A673 (cell line): ENCODE results near the gene GXYLT2. TPM values are rescaled to one million over a fixed set of nuclear protein-coding genes. Genes with fewer than 3 reads are reported as not detected.

Experiments used
- BruUV-seq: library from RNA; stranded (reverse); fragments of 400-500 nt; replicated peaks from 2 replicates; lab custom pipeline; 2021; lab: Mats Ljungman, UMichigan
- CTCF ChIA-PET: fragments of 300-600 bp; sonication (Branson Sonifier 250); formaldehyde crosslinking; loops from one replicate; lab custom pipeline; 2022; ENCODE audit warnings: antibody characterized with exemption; lab: Charles Lee
- POLR2A ChIA-PET: fragments of 300-600 bp; sonication (Branson Sonifier 250); formaldehyde crosslinking; loops from one replicate; lab custom pipeline; 2022; ENCODE audit warnings: antibody characterized with exemption; ENCODE audit not compliant: low non-redundant PET; lab: Charles Lee
- DNase-seq: peaks from one replicate; pipeline ENCODE4 v3.0.0-alpha.2; 2015; ENCODE audit warnings: low spot score
- H3K27ac ChIP-seq: fragments of 200-600 bp; sonication (generic); 2 replicates; pipeline ENCODE4 v1.5.1; 2016; ENCODE audit warnings: mixed run types, low read depth, mild to moderate bottlenecking, mixed read lengths, antibody characterized with exemption, low read length; ENCODE audit not compliant: poor library complexity, severe bottlenecking
- H3K27me3 ChIP-seq: fragments of 200-600 bp; sonication (generic); replicated peaks from 2 replicates; pipeline ENCODE4 v1.6.1; 2017; ENCODE audit warnings: mixed run types, low read depth, mild to moderate bottlenecking, mixed read lengths, antibody characterized with exemption, low read length; ENCODE audit not compliant: insufficient read depth, poor library complexity
- H3K36me3 ChIP-seq: fragments of 200-600 bp; sonication (generic); 2 replicates; pipeline ENCODE4 v1.6.1; 2016; ENCODE audit warnings: mixed run types, mild to moderate bottlenecking, mixed read lengths, antibody characterized with exemption, low read length; ENCODE audit not compliant: insufficient read depth, poor library complexity, severe bottlenecking
- H3K4me1 ChIP-seq: fragments of 200-600 bp; sonication (generic); 2 replicates; pipeline ENCODE4 v1.6.1; 2017; ENCODE audit warnings: mixed run types, mild to moderate bottlenecking, mixed read lengths, antibody characterized with exemption, low read length; ENCODE audit not compliant: insufficient read depth, poor library complexity, severe bottlenecking
- H3K4me3 ChIP-seq: fragments of 200-600 bp; sonication (generic); 2 replicates; pipeline ENCODE4 v1.5.1; 2016; ENCODE audit warnings: low read depth, mixed run types, mild to moderate bottlenecking, mixed read lengths, low read length; ENCODE audit not compliant: poor library complexity, severe bottlenecking
- H3K9me3 ChIP-seq: fragments of 200-600 bp; sonication (generic); 2 replicates; pipeline ENCODE4 v1.6.1; 2016; ENCODE audit warnings: mixed run types, low read depth, mild to moderate bottlenecking, mixed read lengths, antibody characterized with exemption, low read length; ENCODE audit not compliant: poor library complexity, severe bottlenecking
- EZH2 ChIP-seq: fragments of 200-600 bp; sonication (generic); IDR thresholded peaks from 2 replicates; pipeline ENCODE4 v1.6.1; 2017; ENCODE audit warnings: borderline replicate concordance, low read depth, mild to moderate bottlenecking, mixed read lengths, antibody characterized with exemption, low read length; ENCODE audit not compliant: poor library complexity, severe bottlenecking
- intact Hi-C: fragments of 100-400 bp; cut with micrococcal nuclease; formaldehyde crosslinking; loops from one replicate; pipeline ENCODE4 v1.10.0; 2022; ENCODE audit not compliant: unreplicated experiment
- total RNA-seq: library from RNA; stranded (reverse); gene quantifications from 2 replicates; pipeline ENCODE4 v1.2.3, GENCODE V29; 2021
- TF ChIP-seq, protein P1 (sequence below): fragments of 300-800, 200-600 bp; sonication (generic); conservative IDR thresholded peaks from 2 replicates; pipeline ENCODE4 v1.5.1; 2017; ENCODE audit warnings: low read depth, mild to moderate bottlenecking, antibody characterized with exemption, low read length, moderate library complexity, mixed read lengths

The GXYLT2 gene
- total RNA-seq, 1 experiment from 2014 or later: 10.7 TPM

DNA sequence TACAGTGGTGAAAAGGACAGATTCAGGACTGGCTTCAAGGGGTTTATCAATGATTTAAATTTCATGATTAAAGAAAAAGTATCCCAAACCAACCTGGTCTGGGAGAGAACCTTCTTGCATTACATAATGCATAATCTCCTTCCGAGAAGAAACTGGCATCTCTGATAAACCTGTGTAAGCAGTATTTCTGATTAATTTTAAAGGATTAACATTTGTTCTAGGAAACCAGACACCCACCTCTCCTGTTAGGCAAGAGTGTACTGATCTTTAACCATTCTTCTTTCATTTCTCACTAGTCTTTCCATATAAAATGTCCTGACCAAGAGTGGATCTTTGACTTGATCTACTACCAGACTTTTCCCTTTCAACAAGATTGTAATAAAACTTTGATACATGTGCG, 85.9 kb downstream of the GXYLT2 start:
- Histone ChIP-seq H3K4me3 (no peak overlapping the region), H3K27me3 (no peaks in the 10 kb centered on the region), H3K4me1 (no peaks in the 10 kb centered on the region), H3K27ac (no peak overlapping the region), H3K36me3 (no peaks in the 10 kb centered on the region), H3K9me3 (no peaks in the 10 kb centered on the region)
- no peak for DNase-seq
- CTCF ChIA-PET: no interaction called here
- BruUV-seq: no TSS peak
- no peak for TF ChIP-seq EZH2
- TF ChIP-seq, protein P1, sequence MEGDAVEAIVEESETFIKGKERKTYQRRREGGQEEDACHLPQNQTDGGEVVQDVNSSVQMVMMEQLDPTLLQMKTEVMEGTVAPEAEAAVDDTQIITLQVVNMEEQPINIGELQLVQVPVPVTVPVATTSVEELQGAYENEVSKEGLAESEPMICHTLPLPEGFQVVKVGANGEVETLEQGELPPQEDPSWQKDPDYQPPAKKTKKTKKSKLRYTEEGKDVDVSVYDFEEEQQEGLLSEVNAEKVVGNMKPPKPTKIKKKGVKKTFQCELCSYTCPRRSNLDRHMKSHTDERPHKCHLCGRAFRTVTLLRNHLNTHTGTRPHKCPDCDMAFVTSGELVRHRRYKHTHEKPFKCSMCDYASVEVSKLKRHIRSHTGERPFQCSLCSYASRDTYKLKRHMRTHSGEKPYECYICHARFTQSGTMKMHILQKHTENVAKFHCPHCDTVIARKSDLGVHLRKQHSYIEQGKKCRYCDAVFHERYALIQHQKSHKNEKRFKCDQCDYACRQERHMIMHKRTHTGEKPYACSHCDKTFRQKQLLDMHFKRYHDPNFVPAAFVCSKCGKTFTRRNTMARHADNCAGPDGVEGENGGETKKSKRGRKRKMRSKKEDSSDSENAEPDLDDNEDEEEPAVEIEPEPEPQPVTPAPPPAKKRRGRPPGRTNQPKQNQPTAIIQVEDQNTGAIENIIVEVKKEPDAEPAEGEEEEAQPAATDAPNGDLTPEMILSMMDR: no peak
- POLR2A ChIA-PET: no interaction called here
- intact Hi-C loops: no loop called here

DNA sequence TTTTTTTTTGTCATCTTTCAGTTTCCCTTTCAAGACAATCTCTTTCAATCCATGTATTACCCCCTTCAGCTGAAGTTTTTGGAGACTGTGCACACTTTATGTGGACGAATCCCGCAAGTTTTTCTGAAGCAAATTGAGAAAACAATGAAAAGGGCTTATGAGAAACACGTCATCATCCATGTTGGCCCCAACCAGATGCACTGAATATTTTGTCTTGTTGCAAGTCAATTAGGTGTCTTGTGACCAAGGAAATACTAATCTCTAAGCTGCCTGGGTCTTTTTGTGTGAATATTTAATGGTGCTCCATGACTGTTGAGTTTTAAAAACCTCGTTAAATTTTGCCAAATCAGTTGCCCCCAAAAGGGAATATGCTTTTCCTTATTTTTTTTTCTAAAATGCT, 87.1 kb downstream of the GXYLT2 start:
- ChIA-PET POLR2A (no interaction called here), CTCF (no interaction called here)
- Histone ChIP-seq H3K27me3 (no peaks in the 10 kb centered on the region), H3K4me3 (no peak overlapping the region), H3K4me1 (no peaks in the 10 kb centered on the region), H3K9me3 (no peaks in the 10 kb centered on the region), H3K36me3 (no peaks in the 10 kb centered on the region), H3K27ac (no peak overlapping the region)
- no peak for DNase-seq
- BruUV-seq: no TSS peak
- intact Hi-C loops: no loop called here
- TF ChIP-seq EZH2: no peak
- TF ChIP-seq, protein P1: no peak

DNA sequence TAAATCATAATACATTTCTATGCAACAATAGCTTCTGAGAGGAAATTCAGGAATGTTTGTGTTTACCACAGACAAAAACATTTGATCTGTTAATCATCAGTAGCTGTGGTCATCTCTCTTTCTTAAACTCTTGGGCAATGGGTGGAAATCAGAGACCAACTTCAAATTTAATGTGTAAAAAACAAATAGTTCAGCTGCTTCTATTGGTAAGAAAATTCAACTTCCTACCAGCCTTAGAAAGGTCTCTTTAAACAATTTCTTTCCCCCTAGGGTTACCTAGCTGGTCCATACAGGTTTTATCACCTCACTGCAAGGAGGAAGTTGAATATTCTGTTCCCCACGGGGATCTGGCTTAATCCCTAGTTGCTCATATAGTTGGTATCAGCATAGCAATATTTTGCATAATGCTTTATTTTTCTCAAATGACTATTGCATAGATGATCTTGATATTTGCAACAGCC, 88.5 kb downstream of the GXYLT2 start:
- POLR2A ChIA-PET: no interaction called here
- no peak overlapping the region for H3K27ac ChIP-seq

More for the DNA sequence above, 88.5 kb downstream of the GXYLT2 start:
- no peaks in the 10 kb centered on the region for H3K9me3 ChIP-seq
- intact Hi-C loops: no loop called here
- no peak for DNase-seq
- no peaks in the 10 kb centered on the region for H3K36me3 ChIP-seq
- TF ChIP-seq, protein P1: no peak
- no peak for TF ChIP-seq EZH2
- H3K27me3 ChIP-seq: no peaks in the 10 kb centered on the region
- CTCF ChIA-PET: no interaction called here
- no peaks in the 10 kb centered on the region for H3K4me1 ChIP-seq
- H3K4me3 ChIP-seq: no peak overlapping the region
- BruUV-seq: no TSS peak
